ENCODE results near the gene SUMF1. TPM values are rescaled to one million over a fixed set of nuclear protein-coding genes. Genes with fewer than 3 reads are reported as not detected.

The SUMF1 gene
- total and polyA plus RNA-seq, 8 donors, result 5.3 to 170 (median 39.9) TPM

DNA sequence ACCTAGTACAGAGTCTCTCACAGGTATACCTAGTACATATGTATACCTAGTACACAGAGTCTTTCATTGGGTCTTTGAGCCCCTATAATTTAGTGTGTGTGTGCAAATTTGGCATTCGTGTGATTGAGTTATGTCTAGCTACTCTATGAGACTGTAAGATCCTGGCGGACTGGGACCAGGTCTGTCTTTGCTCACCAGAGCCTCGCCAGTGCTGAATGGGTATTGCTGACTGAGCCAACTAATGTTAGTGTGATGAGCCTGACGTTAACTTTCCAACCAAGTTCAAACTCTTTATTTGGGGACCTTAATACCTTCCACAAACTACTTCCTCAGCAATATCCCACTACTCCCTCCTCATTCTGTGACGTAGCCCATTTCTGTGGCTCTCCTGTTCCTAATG, 128.3 kb downstream of the SUMF1 start:
- Histone ChIP-seq H3K27ac (no peak overlapping the region), H3K4me1 (peaks cover 0 to 10% (median 4%) of the 10 kb centered on the region in 4 donors), H3K27me3 (no peaks in the 10 kb centered on the region), H3K9me3 (no peaks in the 10 kb centered on the region), H3K36me3 (no peaks in the 10 kb centered on the region), H3K4me3 (no peak overlapping the region)
- WGBS, 5 donors, result 84 to 98% (median 95%) methylated on average over 5 of the region's 5 CpGs
- TF ChIP-seq CTCF (IDR thresholded peaks at IDR 0.05) (no peak), POLR2AphosphoS5 (IDR thresholded peaks at IDR 0.05) (no peak), POLR2A (IDR thresholded peaks at IDR 0.05) (no peak), EP300 (IDR thresholded peaks at IDR 0.05) (no peak)
- intact Hi-C loops (cut with DNase I; ENCODE audit: low total_unique reads), result no loop called here
- no peak for DNase-seq

DNA sequence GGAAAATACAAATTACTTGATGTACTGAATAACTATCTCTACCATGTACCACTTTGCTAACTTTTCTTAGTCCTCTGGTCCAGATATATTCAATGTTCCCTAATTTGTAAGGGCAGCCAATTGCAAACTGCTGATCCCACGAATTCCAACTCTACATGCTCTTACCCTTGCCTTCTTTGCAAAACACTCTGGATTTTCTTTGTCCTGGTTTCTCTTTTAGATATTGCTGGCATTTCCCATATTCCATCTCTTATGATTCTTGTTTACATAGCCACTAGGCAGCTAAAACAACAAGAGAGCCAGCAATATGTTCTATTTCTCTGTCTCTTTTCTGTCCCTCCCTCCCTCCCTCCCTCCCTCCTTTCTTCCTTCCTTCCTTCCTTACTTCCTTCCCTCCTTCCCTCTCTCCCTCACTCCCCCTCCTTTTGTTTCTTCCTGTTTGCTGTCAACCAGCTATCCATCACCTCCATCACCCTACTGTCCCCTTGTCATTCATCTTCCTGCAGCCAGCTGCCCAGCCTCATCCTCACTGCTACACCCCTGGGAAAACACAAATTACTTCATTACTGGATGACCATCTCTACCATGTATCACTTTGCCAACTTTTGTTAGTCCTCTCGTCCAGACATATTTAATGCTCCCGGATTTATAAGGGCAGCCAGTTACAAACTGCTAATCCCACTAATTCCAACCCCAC, 130.1 kb downstream of the SUMF1 start:
- WGBS, 5 donors, result 56 to 76% (median 66%) methylated on average over 3 of the region's 3 CpGs
- intact Hi-C loops (cut with DNase I; ENCODE audit: low total_unique reads), result no loop called here
- no peak overlapping the region for H3K27ac ChIP-seq

DNA sequence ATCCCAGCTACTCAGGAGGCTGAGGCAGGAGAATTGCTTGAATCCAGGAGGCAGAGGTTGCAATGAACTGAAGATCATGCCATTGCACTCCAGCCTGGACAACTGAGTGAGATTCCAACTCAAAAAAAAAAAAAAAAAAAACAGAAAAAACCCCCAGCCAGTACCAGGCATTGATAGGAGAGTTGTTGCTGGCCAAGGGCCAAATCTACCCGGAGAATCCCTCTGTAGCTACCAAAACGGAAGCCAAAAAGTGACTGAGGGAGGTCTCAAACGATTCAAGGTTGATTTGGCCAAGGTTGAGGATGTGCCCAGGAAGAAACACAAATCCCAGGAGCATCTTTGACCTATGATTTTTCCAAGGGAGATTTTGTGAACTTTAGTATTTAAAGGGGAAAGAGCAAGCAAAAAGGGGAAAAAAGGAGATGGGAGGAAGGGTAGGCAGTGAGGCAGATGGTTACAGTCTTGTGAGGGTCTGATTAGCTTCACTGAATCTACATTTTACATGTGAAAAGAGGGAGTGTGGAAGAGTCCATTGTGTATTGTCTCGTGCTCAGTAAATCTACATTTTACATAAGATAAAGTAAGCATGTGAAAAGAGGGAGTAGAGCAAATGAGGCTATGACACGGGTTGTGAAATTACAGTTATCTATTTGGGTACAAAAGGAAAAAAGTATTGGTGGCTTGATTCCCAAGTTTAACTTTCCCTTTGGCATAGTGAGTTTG, 131.1 kb downstream of the SUMF1 start:
- TF ChIP-seq EP300 (IDR thresholded peaks at IDR 0.05) (no peak), POLR2AphosphoS5 (IDR thresholded peaks at IDR 0.05) (no peak), POLR2A (IDR thresholded peaks at IDR 0.05) (no peak), CTCF (IDR thresholded peaks at IDR 0.05) (no peak)
- H3K27ac ChIP-seq, result no peak overlapping the region
- DNase-seq, result no peak
- peaks cover 0 to 10% (median 4%) of the 10 kb centered on the region in 4 donors for H3K4me1 ChIP-seq
- intact Hi-C loops (cut with DNase I; ENCODE audit: low total_unique reads), result no loop called here
- no peaks in the 10 kb centered on the region for H3K27me3 ChIP-seq
- 57 to 69% (median 62%) methylated on average over 5 of the region's 5 CpGs for WGBS, 5 donors
- no peaks in the 10 kb centered on the region for H3K36me3 ChIP-seq
- H3K4me3 ChIP-seq, result no peak overlapping the region
- no peaks in the 10 kb centered on the region for H3K9me3 ChIP-seq

More for the DNA sequence above, 130.1 kb downstream of the SUMF1 start:
- no peaks in the 10 kb centered on the region for H3K9me3 ChIP-seq
- no peak for DNase-seq
- no peak overlapping the region for H3K4me3 ChIP-seq
- H3K27me3 ChIP-seq, result no peaks in the 10 kb centered on the region
- no peak for TF ChIP-seq CTCF (IDR thresholded peaks at IDR 0.05)
- no peak for TF ChIP-seq EP300 (IDR thresholded peaks at IDR 0.05)
- peaks cover 0 to 10% (median 4%) of the 10 kb centered on the region in 4 donors for H3K4me1 ChIP-seq
- H3K36me3 ChIP-seq, result no peaks in the 10 kb centered on the region

DNA sequence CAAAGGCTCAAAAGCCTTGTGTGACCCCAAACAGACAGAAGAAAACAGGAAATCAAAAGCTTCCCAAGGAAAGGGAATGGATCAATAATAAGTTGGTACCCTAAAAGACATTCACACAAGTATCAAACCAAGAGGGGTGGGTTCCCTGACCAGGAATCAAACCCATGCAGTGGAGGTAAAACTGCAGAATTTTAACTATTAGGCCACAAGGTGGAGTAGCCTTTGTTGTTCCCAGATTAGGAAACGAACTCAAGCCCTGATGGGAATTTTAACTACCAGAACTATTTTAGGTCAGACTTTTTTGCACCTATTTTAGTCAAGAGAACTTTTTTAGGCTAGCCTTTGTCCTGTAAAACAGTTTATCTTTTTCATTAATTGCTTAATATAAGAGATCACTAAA, 132.5 kb downstream of the SUMF1 start:
- peaks cover 0 to 1% (median under 1%) of the 10 kb centered on the region in 4 donors for H3K9me3 ChIP-seq
- intact Hi-C loops (cut with DNase I; ENCODE audit: low total_unique reads), result no loop called here
- no peaks in the 10 kb centered on the region for H3K27me3 ChIP-seq
- 10 to 34% (median 29%) methylated on average over 1 of the region's 1 CpG for WGBS, 5 donors
- no peak overlapping the region for H3K4me3 ChIP-seq
- DNase-seq, result no peak
- no peaks in the 10 kb centered on the region for H3K36me3 ChIP-seq
- TF ChIP-seq CTCF (IDR thresholded peaks at IDR 0.05) (no peak), POLR2A (IDR thresholded peaks at IDR 0.05) (no peak), EP300 (IDR thresholded peaks at IDR 0.05) (no peak), POLR2AphosphoS5 (IDR thresholded peaks at IDR 0.05) (no peak)
- H3K27ac ChIP-seq, result no peak overlapping the region
- no peaks in the 10 kb centered on the region for H3K4me1 ChIP-seq

All from stomach (tissue), 9 donors.